ENCODE measurements around the gene BCL11B.

BCL11B gene

DNA sequence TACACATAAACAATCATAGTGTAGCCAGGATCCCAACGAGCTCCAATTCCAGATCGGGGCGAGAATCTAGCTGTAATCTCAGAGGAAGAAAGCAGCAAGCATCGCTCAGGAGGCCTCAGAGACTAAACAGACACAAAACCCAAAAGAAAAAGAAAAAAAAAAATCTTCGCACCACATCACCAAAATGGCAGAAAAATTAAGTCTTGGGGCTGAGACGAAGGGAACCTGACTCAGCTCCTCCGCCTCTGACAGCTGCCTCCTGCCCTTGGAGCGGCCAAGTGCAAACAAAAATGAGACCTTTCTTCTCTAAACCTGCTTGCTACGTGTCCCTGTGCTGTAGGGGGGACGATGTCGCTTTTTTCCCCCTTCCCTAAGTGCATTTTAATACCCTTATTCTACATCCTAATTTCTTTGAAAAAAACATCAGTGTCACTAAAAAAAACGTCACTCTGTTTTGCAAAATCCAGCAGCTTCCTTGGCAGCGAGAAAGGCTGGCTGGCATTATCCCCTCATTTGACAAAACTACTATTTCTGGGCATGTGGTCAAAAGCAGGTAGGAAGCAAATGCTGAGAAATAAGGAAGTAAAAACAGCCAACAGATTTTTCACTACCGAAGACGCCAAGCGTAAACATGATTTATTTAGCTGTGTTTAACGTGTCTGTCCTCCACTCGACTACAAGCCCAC, 30.5 kb downstream of the BCL11B start:
- TF ChIP-seq, protein P1, sequence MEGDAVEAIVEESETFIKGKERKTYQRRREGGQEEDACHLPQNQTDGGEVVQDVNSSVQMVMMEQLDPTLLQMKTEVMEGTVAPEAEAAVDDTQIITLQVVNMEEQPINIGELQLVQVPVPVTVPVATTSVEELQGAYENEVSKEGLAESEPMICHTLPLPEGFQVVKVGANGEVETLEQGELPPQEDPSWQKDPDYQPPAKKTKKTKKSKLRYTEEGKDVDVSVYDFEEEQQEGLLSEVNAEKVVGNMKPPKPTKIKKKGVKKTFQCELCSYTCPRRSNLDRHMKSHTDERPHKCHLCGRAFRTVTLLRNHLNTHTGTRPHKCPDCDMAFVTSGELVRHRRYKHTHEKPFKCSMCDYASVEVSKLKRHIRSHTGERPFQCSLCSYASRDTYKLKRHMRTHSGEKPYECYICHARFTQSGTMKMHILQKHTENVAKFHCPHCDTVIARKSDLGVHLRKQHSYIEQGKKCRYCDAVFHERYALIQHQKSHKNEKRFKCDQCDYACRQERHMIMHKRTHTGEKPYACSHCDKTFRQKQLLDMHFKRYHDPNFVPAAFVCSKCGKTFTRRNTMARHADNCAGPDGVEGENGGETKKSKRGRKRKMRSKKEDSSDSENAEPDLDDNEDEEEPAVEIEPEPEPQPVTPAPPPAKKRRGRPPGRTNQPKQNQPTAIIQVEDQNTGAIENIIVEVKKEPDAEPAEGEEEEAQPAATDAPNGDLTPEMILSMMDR (IDR thresholded peaks at IDR 0.05; ENCODE audit: insufficient read depth, missing control alignments) = no peak

DNA sequence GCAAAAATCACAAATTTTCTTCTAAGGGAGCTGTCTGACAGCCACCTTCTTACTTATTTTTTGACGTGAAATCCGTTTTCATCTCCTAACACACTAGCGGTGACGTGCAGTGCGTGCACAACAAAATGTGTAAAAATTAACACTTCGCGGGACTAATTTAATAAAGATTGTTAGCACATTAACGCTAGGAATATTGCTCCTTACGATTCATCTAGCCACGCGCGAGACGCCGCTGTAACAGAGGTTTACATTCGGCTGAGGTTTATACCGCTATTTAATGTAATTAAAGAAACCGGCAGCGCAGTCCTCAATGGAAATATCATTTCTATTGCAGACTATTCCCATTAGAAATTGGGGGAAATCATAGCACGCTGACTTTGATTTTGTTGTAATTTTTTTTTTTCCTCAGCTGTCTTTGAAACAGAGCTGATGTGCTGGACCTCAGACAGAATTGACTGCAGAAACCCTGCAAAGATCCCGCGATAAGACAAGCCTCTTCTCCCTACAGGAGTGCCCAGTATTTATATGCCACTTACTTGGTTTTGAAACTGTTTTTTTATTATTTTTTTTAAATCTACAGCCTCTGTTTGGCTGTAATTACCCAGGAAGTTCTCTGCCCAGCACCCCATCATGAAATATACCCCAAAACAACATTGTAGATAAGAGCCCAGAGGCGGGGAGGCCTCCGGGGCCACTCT, 31.2 kb downstream of the BCL11B start:
- FAIRE-seq (no peak), DNase-seq (ENCODE audit: insufficient read length, low spot score) (no peak)
- TF ChIP-seq, protein P1 (IDR thresholded peaks at IDR 0.05; ENCODE audit: insufficient read depth, missing control alignments) = no peak

More for the DNA sequence above, 30.5 kb downstream of the BCL11B start:
- DNase-seq (ENCODE audit: insufficient read length, low spot score) (no peak), FAIRE-seq (no peak)

DNA sequence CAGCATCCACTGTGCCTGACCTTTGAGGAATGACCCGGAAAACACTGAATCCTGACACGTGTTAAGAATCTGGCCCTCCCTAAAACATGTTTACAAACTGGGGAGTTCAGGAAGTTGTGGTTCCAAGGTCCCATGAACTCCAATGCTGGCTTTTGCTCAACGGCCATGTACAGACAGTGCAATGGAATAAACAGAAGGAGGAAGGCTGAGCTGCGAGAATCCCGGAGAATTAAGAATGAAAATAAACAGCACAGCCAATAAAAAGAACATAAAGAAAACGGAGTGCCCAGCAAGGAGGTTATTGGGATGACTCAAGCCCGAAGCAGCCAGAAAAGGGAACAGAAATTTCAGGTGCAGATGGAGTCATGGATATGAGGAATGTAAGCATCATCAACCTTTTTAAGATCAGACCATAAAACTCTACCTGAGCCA, 32.3 kb downstream of the BCL11B start:
- TF ChIP-seq, protein P1 (IDR thresholded peaks at IDR 0.05; ENCODE audit: insufficient read depth, missing control alignments) = no peak
- DNase-seq (ENCODE audit: insufficient read length, low spot score) (no peak), FAIRE-seq (no peak)

DNA sequence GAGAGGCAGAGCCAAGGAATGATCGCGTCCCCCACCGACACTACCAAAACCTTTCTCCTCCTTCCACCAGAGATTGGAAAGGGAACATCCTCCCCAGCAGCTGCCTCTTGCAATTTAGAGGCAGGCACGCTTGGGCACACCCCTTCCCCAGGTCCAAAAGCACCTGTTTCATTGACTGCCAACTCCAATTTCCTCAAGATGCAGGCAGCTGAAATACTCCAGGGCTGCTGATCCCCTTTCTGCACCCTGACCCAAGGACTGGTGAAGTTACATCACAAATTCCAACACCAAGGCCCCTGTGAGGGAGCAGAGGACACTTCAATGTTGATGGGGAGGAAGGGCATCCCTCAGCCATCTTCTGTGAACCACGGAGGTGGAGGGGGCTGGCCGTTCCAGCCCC, 33.8 kb downstream of the BCL11B start:
- DNase-seq (ENCODE audit: insufficient read length, low spot score) (no peak), FAIRE-seq (no peak)
- TF ChIP-seq, protein P1 (IDR thresholded peaks at IDR 0.05; ENCODE audit: insufficient read depth, missing control alignments) = no peak

DNA sequence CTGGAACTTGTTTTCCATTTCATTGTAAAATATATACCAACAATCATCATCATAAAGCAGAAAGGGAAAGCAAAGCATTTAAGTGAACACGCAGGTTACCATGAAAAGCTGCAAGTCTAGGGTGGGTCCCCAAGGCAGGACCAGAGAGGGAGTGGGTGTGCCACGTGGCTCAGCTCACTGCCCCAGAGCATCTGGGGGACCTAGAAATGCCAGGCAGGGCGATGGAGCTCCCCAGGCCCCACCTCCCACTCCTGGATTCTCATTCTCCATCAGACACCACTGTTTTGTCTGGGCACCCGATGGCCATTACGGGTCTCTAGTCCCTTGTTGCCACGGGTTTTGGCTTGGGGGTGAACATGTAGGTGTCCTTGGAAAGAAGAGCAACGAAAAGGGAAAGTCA, 34.7 kb downstream of the BCL11B start:
- TF ChIP-seq, protein P1 (IDR thresholded peaks at IDR 0.05; ENCODE audit: insufficient read depth, missing control alignments) = no peak
- FAIRE-seq (no peak), DNase-seq (ENCODE audit: insufficient read length, low spot score) (no peak)

DNA sequence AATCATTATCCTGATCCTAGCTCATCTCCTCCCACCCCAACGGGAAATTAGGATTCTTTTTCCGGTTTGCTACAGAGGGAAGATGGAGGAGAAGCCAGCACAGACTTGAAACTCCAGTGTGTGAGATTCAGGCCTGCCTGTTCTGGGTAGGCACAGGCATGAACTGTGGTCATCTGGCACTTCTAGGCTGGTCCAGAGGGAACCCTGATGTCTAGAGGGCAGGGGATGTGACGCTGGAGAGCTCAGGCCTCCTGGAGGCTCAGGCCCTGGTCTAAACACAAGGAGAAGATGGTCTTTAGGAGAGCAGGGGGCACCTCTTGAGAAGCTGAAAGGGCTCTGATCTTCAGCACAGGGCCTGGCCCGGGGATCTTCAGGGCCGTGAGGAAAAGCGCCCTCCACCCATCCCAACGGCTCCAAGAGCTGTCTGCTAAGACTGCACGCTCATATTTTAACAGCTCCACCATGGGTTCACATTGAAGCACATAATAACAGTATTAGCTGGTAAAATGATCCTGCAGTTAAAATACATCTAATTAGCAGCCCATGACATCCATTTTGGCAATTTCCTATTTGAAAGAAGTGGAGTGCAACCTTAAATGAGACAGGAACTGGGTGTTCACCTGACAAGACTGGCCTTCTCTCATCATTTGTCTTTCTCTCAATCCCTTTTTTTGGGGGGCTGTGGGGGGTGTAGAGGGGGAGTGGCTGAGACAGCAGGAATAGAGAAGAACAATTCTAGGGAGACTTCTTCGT, 35.4 kb downstream of the BCL11B start:
- FAIRE-seq = no peak

More for the DNA sequence above, 35.4 kb downstream of the BCL11B start:
- TF ChIP-seq, protein P1 (IDR thresholded peaks at IDR 0.05; ENCODE audit: insufficient read depth, missing control alignments) = no peak
- no peak for DNase-seq (ENCODE audit: insufficient read length, low spot score)

All from D721Med (cell line).